HG02571 (cell line): ENCODE results near the gene CCDC3.

Source experiments
- ATAC-seq: cut with Tn5 transposase; IDR thresholded peaks from one replicate; pipeline ENCODE4 v1.9.1; 2021; ENCODE audit warnings: mild to moderate bottlenecking, moderate library complexity; ENCODE audit not compliant: unreplicated experiment

Gene CCDC3

DNA sequence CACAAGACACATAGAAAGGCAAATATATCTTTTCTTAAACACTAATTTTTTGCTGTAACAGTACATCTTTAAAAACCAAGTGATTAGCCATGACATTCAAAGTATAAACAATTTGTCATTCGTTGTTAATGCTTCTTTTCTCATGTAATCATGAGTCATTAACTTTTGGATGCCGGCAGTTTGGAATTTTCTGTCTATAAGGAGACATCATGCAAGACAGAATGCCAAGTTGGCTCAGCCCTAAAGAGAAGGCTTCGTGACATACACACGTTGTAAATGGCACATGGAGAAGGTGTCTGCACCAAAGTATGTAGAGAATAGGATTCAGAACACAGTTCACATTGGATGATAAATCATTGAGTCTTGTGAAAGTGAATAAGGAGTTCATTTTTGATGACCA, 35.9 kb downstream of the CCDC3 start:
- no peak for ATAC-seq

DNA sequence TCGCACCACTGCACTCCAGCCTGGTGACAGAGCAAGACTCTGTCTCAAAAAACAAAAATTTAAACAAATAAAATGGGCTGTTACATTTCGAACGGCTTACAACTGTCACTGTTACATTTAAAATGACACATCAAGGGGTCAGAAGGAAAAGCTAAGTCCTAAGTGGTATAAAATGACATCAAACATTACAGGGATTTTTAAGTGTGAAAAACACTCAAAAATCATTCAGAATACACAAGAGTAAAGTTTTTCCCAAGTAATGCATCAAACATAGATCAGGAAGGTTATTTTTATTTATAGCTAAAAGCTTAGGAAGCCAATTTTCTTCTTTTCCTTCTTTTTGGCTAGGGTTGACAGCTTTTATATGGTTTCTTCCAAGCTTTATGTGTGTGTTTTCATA, 39.0 kb downstream of the CCDC3 start:
- no peak for ATAC-seq

DNA sequence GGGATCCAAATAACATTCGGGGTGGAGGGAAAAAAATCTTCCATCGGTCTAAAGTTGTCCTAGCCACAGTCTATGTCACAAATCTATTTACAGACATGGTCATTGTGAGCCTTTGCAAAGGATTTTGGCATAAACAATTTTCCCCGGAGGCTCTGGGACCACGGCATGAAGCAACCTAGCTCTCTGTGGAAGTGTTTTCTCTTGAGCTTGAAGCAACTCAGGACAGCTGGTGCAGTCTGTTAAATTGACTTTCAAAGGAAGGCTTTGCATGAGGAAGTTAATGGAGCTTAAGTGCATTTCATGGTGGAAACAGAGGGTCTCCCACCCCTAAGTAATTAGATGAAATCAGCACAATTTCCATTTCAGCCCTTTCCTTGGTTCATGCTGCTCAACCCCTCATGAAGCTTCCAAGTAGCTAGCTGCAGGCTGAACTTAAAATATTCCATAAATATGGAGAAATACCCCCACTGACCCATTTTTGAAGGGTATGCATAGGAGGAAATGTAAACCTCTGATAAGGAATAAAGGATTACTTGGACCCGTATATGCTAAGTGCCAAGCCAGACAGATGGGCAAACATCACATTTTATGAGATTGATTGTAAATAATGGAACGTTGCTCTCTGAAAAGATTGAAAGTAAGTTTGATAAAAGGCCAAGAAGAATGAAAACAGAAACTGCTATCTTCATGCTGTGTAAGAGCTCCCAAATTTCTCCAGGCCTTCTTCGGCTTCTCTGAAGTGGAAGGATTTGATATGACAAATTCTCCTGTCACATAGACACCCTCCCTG, 39.9 kb downstream of the CCDC3 start:
- ATAC-seq: no peak

- no peak for ATAC-seq
These were observed 40.6 kb downstream of the CCDC3 start for GRCh38 chr10:12960941-12961340.

DNA sequence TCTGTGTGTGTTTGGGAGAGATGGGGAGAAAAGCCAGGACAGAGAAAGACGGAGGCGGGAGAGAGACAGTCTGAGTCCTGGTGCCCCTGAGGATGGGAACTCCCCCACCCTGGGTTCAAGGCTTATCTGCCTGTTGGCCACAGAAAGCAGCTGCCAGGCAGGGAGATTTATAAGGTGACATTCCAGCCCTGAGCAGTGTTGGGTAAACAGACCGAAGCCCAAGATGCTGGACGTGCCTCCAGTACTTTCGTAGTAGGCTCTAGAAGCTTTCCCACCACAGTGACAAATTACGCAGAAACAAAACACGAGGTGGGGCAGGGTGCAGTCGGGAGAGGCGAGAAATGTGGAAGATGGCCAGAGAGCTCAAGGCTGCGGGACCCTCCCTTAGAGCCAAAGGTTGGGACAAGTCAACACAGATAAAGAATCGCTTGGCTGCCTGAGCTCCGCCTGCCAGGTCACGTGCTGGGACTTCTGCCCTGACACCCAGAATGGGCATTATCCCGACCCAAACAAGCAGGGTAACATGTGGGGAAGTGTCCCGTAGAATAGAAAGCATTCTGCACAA, 41.1 kb downstream of the CCDC3 start:
- no peak for ATAC-seq

DNA sequence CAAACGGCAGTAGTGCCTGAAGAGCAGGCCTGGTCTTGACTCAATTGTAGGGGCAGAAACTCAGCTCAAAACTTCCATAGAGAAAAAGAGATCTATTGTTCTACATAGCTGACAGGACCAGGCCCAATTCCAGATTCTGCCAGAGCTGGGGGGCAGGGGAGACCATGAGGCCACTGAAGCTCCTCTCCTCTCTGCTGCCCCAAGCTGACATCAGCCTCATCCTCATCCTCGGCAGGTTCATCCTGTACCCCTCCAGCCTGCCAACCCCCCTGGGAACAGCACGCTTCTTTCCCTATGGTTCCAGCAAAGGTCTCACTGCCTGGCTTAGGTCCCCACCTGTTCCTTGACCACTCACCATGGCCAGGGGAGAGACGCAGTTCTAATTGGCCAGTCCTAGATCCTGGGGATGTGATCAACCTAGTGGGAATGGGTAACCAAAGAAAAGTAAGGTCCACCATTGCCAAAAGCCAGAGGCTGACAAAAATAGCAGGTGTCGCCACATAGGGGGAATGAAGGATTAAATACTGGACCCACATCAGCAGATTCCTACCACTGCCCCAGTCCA, 42.9 kb downstream of the CCDC3 start:
- no peak for ATAC-seq

- no peak for ATAC-seq
These were observed 44.4 kb downstream of the CCDC3 start for GRCh38 chr10:12957081-12957480.

- no peak for ATAC-seq
These were observed 46.6 kb downstream of the CCDC3 start for GRCh38 chr10:12954866-12955265.

GRCh38 chr10:12950583-12951128, 50.9 kb downstream of the CCDC3 start:
- no peak for ATAC-seq

DNA sequence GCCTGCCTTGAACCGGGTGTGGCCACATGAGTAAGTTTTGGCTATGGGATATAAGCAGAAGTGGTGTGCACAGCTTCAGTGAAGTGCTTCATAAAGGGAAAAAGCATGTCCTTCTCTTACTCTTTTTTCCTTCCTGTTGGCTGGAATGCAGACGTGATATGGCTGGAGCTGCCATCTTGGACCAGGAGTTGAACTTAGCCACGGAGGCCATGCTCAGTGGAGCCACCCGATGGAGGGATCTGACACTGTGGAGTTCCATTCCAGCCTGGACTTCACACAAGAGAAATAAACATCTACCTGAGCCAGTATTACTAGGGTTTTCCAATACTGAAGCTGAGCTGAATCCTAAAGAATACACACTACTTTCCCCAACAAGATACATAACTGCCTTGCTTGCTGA, 52.3 kb downstream of the CCDC3 start:
- no peak for ATAC-seq

DNA sequence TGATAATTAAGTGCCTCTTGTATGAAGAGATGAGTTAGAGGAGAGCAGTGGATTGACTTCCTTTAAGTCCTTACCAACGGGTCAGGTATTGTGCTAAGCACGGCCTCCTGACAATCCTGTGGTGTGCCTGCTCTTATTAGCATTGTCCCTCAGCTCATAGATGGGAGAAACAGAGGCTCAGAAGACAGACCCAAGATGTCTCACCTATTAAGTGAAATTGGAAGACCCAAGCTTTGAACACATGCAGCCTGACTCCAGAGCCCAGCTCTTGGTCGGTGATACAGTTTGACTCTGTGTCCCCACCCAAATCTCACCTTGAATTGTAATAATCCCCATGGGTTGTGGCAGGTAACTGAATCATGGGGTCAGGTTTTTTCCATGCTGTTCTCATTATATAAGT, 53.8 kb downstream of the CCDC3 start:
- no peak for ATAC-seq

GRCh38 chr10:12946372-12946771, 55.1 kb downstream of the CCDC3 start:
- ATAC-seq: no peak

DNA sequence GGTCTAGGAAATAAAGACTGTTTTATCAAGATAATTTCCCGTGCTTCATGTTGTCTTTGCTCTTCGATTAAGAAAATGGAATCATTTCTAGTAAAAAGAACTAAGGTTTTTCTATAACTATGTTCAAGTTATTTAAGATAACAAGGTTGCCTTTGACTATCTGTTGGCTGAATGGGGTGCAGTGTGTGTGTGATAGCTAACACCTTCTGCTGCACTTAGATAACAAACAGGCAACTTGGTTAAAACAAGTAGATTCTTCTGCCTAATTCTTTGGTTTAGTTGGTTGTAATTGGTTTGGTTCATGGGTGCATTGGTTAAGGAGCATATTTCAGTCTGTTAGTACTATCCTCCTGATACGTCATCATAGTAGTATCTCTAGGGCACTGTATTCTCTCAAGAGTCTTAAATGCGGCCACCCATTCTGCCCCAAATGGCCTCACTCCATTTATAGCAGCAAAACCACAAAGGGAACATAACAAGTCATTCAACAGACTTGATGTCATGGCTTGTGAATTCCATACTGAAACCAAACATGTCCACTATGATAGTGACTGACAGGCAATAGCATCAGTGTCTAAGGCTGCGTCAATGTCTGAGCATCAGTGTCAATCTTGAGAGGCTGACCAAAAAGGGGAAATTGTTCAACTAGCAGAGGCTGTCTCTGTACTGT, 55.7 kb downstream of the CCDC3 start:
- ATAC-seq: no peak

GRCh38 chr10:12944931-12945330, 56.6 kb downstream of the CCDC3 start:
- ATAC-seq: no peak

GRCh38 chr10:12943425-12943824, 58.1 kb downstream of the CCDC3 start:
- ATAC-seq: no peak

GRCh38 chr10:12941966-12942365, 59.5 kb downstream of the CCDC3 start:
- ATAC-seq: no peak

DNA sequence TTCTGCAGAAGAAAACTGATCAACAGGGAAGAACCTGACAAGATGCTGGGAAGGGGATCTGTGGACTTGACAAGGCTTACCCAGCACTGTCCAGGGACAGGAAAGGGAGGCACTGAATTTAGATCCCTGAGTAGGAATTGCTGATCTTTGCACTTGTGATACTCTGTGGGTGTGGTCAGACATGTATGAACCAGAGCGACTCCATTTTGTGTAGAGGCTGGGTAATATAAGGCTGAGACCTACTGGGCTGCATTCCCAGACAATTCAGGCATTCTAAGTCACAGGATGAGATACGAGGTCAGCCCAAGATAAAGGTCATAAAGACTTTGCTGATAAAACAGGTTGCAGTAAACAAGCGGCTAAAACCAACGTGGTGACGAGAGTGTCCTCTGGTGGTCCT, 60.7 kb downstream of the CCDC3 start:
- no peak for ATAC-seq

DNA sequence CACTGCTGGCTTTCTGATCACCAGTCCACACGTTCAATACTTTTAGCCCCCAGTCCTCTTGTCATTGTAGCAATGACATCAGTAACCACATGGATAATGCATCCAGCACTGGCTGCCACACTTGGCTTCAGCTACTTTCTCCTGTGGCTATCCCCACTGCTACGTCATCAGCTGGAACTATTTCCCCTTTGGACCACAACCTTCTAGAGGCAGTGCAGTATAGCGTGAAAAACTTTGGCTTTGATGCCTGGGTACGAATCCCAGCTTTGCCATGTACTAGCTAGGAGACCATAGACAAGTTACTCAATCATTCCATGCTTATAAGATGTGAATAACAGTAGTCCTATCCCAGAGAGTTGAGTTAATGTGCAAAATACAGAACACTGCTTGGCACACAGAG, 63.2 kb downstream of the CCDC3 start:
- no peak for ATAC-seq

- no peak for ATAC-seq
These were observed 64.0 kb downstream of the CCDC3 start for GRCh38 chr10:12937527-12937926.

DNA sequence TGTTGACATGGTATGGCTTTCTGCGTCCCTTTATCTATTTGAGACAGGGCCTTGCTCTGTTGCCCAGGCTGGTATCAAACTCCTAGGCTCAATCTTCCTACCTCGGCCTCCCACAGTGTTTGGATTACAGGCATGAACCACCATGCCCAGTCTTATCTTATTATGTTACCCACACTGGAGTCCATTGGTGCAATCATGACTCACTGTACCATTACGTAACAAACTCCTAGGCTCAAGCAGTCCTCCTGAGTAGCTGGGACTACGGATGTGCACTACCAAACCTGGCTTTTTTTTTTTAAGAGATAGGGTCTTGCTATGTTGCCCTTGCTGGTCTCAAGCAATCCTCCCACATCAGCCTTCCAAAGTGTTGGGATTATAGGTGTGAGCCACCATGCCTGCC, 66.7 kb downstream of the CCDC3 start:
- ATAC-seq: no peak

- no peak for ATAC-seq
These were observed 72.1 kb downstream of the CCDC3 start for GRCh38 chr10:12929381-12929780.

DNA sequence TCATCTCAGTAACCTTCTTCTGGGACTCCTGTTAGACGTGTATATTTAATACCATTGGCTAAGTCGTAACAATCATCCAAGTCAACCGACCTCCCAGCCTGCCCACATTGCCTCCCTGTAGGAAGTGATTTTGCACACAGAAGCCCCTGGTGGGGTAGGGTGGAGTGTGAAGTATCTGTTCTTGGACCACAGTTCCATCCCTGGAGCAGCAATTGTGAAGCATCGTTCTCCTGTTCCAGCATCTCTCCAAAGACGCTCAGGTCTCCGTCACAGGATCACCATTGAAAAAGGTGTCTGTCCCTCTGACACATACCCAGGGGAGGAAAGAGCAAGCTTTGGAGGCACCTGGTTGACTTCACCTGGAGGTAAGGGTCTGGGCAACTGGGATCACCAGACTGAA, 72.9 kb downstream of the CCDC3 start:
- ATAC-seq: no peak
